Measurements from ENCODE around the gene ACHE.
"Not testable (repeated sequence)": the region's sequence is repeated elsewhere in the genome, so short reads cannot be mapped to it uniquely, and the experiment has no call there.

ACHE gene

GRCh38 chr7:100895701-100895955 is at the start of gene ACHE:
Gene ACHE, minus strand, starts transcription at chr7:100895888. Its CDS starts 1,656 bp downstream, at chr7:100894232.
- DNase-seq: no peak

- DNase-seq: no peak
Observed at GRCh38 chr7:100944138-100944537, 48.5 kb upstream of the ACHE start.

DNA sequence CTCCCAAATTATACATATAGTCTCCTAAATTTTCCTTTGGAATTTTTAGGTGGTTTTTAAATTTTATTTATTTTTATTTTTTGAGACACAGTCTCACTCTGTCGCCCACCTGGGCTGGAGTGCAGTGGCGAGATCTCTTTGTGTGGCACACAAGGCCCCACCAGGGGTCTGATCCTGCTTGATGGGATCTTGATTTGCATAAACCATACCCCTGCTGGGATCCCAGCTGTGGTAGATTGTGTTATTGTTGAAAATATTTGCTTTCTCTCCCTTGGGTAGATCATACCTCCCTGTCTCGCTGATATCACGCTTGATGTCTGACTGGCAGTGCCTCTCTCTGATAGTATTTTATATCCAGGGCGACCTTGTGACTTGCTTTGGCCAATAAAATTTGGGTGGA is 48.0 kb upstream of the ACHE start:
- DNase-seq: no peak

DNA sequence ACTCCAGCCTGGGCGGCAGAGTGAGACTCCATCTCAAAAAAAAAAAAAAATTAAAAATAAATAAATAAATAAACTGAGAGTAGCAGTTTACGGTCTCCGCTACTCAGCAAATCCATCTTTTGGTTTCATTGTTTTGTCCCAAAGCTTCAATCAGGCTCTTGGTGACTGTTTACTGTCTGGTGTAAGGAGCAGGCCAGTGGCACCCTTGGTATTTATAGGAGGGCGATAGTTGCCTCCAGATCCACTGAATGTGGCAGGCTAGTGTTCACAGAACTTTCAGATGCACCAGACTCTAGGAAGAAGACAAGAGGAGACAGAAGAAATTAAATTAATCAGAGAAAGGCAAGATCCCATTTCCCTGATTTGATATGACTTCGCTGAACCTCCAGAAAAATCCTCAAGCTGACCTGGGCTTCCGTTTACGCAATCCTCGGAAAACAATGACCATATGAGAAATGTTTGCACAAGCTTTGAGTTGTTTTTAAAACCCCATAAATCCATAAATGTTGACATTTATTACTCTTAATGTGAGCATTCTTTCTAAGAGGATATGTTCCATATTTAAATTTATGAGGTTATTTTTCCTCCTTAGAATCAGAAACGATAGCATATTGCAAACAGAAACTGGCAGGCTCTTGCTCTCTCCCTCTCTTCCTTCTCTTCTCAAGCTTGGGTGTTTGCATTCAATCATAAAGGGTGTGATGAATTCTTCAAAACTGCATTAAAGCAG is 46.5 kb upstream of the ACHE start:
- DNase-seq: peak; percentile 31

DNA sequence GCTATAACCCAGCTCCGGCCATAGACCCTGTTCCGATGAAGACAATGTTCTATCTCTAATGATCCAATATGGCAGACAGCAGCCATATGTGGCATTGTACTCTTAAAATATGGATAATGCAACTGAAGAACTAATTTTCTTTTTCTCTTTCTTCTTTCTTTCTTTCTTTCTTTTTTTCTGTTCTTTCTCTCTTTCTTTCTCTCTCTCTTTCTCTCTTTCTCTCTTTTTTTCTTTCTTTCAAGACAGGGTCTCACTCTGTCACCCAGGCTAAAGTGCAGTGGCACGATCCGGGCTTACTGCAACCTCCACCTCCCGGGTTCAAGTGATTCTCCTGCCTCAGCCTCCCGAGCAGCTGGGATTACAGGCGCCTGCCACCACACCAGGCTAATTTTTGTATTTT is 40.5 kb upstream of the ACHE start:
- DNase-seq: not testable (repeated sequence)

GRCh38 chr7:100935381-100935780 is 39.7 kb upstream of the ACHE start:
- not testable (repeated sequence) for DNase-seq

DNA sequence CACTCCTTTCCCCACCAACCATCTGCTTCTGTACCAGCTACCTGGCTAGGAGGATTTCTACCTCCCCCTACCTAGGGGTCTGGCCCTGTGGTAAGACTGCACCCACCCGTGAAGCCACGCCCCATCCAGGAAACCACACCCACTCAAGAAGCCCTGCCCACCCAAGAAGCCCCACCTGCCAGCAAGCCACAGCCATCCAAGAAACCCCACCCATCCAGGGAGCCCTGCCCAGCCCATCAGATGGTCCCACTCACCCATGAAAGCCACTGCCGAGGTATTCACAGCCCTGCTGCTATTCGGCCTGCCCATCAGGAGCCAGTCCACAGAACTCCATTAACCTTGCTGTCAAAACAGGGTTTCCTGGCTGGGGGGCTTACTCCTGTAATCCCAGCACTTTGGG is 38.0 kb upstream of the ACHE start:
- DNase-seq: no peak

DNA sequence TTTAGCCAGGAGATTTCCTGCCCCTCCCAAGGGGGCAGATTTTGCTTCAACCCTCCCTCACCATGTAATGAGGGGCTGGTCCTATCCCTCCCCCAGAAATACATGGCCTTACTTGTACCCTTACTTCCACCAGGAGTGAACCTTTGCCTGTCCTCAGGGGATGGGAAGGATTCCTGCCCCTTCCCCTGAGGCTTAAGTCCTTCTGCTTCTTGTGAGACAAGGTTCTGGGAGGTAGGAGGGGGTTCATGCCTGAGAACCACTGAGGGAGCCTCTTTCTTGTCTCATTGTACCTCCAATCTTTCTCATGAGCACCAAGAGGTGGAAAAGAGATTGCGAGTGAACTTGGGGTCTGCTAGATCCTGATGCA is 34.1 kb upstream of the ACHE start:
- no peak for DNase-seq

DNA sequence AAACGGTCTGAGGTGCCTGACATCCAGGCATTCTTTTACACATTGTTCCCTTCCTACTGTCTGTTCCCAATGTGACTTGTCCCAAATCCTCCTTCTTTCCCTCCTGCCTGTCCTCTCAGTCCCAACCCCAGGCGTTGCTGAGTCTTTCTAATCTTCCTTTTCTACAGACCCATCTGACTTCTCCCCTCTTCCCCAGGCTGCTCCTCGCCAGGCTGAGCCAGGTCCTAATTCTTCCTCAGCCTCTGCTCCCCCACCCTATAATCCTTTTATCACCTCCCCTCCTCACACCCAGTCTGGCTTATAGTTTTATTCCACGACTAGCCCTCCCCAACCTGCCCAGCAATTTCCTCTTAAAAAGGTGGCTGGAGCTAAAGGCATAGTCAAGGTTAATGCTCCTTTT is 27.9 kb upstream of the ACHE start:
- DNase-seq: not testable (repeated sequence)

DNA sequence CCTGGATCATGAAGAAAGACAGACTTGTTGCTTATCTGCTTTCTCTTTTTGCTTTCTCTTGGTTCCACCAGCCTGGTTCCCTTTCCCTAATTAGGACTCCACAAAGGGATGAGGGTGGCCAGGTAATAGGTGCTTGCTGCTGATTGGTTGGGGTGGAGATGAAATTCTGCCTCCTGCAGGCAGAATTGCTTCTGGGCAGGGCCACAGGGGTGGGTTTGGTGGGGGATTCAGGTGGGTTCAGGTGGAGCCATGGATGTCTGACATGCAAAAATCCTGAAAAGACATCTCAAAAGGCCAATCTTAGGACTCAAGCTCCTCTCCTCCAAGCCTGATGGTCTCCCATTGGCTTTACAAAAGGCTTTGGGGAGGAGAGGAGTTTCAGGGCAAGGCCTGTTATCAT is 25.4 kb upstream of the ACHE start:
- no peak for DNase-seq

DNA sequence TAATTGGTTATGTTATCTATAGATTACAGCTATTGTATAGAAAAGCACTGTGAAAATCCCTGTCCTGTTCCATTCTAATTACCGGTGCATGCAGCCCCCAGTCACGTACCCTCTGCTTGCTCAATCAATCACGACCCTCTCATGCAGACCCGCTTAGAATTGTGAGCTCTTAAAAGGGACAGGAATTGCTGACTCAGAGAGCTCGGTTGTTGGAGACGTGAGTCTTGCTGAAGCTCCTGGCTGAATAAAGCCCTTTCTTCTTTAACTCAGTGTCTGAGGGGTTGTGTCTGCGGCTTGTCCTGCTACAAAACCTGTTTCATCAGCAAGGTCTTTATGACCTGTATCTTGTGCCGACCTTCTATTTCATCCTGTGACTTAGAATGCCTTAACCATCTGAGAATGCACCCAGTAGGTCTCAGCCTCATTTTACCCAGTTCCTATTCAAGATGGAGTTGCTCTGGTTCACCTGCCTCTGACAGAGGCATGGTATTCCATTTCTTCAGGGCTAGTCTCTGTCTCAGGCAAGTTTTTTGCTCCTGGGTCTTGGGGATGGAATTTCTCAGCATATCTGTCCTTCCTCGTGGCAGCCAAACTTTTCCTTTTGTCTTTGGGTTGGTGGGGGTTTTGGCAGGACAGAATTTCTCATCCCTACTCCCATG is 24.2 kb upstream of the ACHE start:
- not testable (repeated sequence) for DNase-seq

DNA sequence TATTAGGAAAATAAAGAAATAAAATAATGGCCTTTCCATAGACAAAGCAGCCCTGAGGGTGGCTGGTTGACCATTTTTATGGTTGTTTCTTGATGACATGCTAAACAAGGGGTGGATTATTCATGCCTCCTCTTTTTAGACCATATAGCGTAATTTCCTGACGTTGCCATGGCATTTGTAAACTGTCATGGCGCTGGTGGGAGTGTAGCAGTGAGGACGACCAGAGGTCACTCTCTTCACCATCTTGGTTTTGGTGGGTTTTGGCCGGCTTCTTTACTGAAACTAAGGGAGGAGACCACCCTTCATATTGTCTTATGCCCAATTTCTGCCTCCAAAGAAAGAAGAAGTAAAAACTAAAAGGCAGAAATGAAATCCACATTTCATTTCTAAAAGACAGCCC is 23.6 kb upstream of the ACHE start:
- DNase-seq: not testable (repeated sequence)

DNA sequence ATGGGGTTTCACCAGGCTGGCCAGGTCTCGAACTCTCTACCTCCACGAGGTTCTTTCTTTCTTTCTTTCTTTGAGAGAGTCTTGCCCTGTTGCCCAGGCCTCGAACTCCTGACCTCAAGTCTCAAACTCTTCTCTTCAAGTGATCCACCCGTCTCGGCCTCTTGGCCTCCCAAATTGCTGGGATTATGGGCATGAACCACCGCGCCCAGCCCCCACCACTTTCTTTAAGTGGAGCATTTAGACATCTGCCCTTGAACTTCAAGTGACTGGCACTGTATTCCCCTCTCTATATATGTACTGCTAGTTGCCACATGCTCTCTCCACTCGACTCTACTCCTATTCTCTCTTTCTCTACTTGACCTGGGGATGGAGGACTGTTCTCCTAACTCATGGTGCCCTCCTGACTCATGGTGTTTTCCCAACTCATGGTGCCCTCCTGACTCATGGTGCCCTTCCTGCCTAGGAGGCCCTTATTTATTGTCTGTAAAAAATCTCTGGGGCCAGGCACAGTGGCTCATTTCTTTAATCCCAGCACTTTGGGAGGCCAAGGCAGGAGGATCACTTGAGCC is 19.3 kb upstream of the ACHE start:
- no peak for DNase-seq

DNA sequence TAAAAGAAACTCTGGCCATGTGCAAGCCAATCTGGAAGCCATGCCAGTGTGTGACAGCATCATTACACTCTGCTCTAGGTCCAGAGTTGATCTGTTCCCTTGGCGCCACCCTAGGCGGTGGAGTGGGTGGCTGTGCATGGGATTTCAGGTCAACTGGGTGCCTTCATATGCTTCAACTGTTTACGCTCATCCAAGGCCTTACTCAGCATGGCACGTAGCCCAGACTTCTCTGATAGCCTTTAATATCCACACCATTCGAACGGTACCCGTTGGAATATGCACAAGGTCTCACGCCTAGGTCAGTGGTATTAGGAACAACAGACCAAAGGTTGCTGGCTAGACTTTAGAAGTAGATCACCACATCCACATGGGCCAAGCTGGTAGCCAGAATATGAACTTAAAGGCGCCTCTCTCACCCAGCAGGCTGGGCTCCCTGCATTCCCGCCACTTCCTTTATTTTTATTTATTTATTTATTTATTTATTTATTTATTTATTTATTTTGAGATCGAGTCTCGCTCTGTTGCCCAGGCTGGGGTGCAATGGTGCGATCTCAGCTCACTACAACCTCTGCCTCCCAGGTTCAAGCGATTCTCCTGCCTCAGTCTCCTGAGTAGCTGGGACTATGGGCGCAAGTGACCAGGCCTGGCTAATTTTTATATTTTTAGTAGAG is 18.7 kb upstream of the ACHE start:
- no peak for DNase-seq

GRCh38 chr7:100911484-100911883 is 15.8 kb upstream of the ACHE start:
- DNase-seq: no peak

- DNase-seq: not testable (repeated sequence)
Observed at GRCh38 chr7:100910443-100910842, 14.8 kb upstream of the ACHE start.

GRCh38 chr7:100908512-100908911 is 12.8 kb upstream of the ACHE start:
- DNase-seq: no peak

DNA sequence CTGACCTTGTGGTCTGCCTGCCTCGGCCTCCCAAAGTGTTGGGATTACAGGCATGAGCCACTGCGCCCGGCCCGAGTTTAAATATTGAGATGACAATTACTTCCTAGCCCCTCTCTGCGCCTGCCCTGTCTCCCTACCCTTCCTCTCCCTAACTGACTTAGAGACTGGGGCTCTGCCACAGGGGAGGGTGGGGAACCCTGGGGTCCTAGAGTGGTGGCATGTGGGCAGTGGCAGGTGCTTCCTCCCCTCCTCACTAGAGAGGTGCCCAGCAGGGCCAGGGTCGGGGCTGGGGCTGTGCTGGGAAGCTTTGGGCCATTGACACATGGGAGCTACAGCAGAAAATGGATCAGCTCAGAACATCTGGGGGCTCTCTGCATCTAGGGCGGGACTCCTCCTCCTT is 7.0 kb upstream of the ACHE start:
- DNase-seq: no peak

DNA sequence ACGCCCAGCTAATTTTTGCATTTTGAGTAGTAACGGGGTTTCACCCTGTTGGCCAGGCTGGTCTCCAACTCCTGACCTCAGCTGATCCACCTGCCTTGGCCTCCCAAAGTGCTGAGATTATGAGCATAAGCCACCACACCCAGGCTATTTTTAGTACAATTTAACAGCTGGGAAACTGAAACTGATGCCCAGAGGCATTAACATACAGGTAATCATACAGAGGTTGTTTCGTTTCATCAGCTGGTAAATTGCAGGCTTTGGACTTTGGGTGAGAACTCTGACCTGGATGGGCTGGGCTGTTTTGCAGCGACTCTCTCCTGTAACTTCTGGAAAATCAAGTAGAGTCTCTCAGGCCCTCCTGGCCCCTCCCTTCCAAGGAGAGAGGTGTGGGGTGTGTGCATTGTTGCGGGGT is 6.2 kb upstream of the ACHE start:
- DNase-seq: no peak

- no peak for DNase-seq
Observed at GRCh38 chr7:100900978-100901377, 5.3 kb upstream of the ACHE start.

DNA sequence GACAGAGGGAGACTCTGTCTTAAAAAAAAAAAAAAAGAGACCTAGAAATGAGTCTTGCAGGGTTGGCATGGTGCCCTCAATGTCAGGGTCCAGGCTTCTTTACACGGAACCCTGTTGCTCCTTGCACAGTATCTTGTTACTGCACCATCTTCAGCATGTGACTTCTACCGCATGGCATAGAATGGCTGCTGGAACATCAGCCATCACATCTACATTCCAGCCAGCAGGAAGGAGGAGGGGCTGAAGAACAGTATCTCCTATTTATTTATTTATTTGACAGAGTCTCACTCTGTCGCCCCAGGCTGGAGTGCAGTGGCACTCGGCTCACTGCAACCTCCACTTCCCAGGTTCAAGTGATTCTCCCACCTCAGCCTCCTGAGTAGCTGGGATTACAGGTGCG is 3.7 kb upstream of the ACHE start:
- DNase-seq: no peak

DNA sequence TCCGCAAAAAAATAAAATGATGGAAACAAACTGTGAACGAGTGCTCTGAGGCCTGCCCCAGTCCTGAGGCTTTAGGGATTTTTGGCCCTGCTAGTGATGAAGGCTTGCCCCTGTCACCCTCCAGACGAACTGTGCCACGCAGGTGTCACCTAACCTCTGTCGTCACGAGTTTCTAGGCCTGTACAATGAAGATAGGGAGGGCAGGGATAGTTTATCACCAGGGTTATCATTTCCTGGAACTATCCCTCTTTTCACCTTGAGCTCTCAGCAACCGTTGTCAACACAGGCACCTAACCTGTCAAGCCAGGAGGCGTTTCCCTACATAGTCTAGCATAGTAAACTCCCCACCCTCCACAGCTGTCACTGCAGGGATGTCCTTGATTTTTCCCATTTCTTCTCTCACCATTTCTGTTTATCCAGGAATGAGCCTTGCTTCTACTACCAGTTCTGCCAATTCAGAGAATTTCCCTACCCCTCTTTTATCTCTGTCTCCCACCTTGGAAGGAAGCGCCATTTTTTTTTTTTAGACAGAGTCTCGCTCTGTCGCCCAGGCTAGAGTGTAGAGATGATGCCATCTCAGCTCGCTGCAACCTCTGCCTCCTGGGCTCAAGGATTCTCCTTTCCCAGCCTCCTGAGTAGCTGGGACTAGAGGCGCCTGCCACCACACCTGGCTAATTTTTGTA is 2.2 kb upstream of the ACHE start:
- DNase-seq: no peak

Data from EL (cell line).